ENCODE data around the gene EPB42.

- TF ChIP-seq CTCF (IDR thresholded peaks at IDR 0.05; ENCODE audit: low read depth, low read length) = no peak
- no peak for TF ChIP-seq MAX (IDR thresholded peaks at IDR 0.05; ENCODE audit: low read depth, low read length)
- no peak for TF ChIP-seq POLR2A (IDR thresholded peaks at IDR 0.05; ENCODE audit: extremely low read depth, insufficient read length)
Measured at GRCh38 chr15:43168192-43169107, 52.4 kb downstream of the EPB42 start.
